A549 (cell line): ENCODE data around the gene MTMR12. TPM values are rescaled to one million over a fixed set of nuclear protein-coding genes. Genes with fewer than 3 reads are reported as not detected.

Experiments
- ATAC-seq, 2 experiments: fragments of 200-7000 bp in 1 of 2; fragments of >200 bp in 1 of 2; cut with Nextera tagmentation in 1 of 2; cut with Tn5 transposase in 1 of 2; 3 replicates each; pipeline versions ENCODE4 v1.8.0 to v1.9.1; 2018 to 2020; ENCODE audit warnings: mild to moderate bottlenecking in 1 of 2, moderate library complexity in 1 of 2
- CTCF ChIA-PET: fragments of 300-600 bp; sonication (Branson Sonifier 250); formaldehyde crosslinking; extraction: SDS; loops from one replicate; lab custom pipeline; 2021; ENCODE audit warnings: antibody characterized with exemption, inconsistent platforms; lab: Yijun Ruan, JAX
- POLR2A ChIA-PET: fragments of 350-600 bp; formaldehyde crosslinking; extraction: SDS; loops from one replicate; lab custom pipeline; 2021; ENCODE audit warnings: antibody characterized with exemption, inconsistent platforms; lab: Yijun Ruan, JAX
- DNase-seq, 2 experiments: peaks; one replicate each; pipeline versions ENCODE4 v3.0.0 to v3.0.0-alpha.2; 2011 to 2016; ENCODE audit warnings: low read depth in 1 of 2, low spot score in 1 of 2
- FAIRE-seq: peaks from 2 replicates; lab custom pipeline; 2011; peaks lifted over from hg19 to GRCh38; lab: Jason Lieb, UNC
- H3K27ac ChIP-seq, 2 experiments: fragments of >200 bp; sonication (Bioruptor Twin); formaldehyde crosslinking; 3 replicates each; pipeline ENCODE4 v1.5.1; 2016 to 2017
- H3K4me1 ChIP-seq: fragments of >200 bp; sonication (Bioruptor Twin); formaldehyde crosslinking; 3 replicates; pipeline ENCODE4 v1.6.1; 2016
- H3K4me2 ChIP-seq: fragments of >200 bp; sonication (Bioruptor Twin); formaldehyde crosslinking; 3 replicates; pipeline ENCODE4 v1.6.1; 2016
- H3K4me3 ChIP-seq: fragments of >200 bp; sonication (Bioruptor Twin); formaldehyde crosslinking; 3 replicates; pipeline ENCODE4 v1.5.1; 2016
- H3K9me3 ChIP-seq: fragments of >200 bp; sonication (Bioruptor Twin); formaldehyde crosslinking; 3 replicates; pipeline ENCODE4 v1.6.1; 2016
- E2F6 ChIP-seq: IDR thresholded peaks from 2 replicates; pipeline ENCODE4 v1.6.1; 2012; ENCODE audit warnings: low read depth, borderline replicate concordance
- FOSL2 ChIP-seq, 2 experiments: fragments of 450-650 bp in 1 of 2; fragments of >200 bp in 1 of 2; sonication (Bioruptor Twin) in 1 of 2; formaldehyde crosslinking; IDR thresholded peaks; 2 replicates each; pipeline versions ENCODE4 v1.5.0 to v1.6.1; 2016 to 2020; ENCODE audit warnings: mild to moderate bottlenecking in 1 of 2, moderate library complexity in 1 of 2
- HDAC2 ChIP-seq: fragments of 200-600 bp; sonication (generic); IDR thresholded peaks from 2 replicates; pipeline ENCODE4 v1.6.1; 2016
- HOXA7 ChIP-seq: fragments of 250-450 bp; sonication (Bioruptor Pico); IDR thresholded peaks from 2 replicates; pipeline ENCODE4 v1.5.0; 2020; ENCODE audit warnings: mild to moderate bottlenecking, moderate library complexity
- KDM5A ChIP-seq: fragments of 200-600 bp; sonication (generic); IDR thresholded peaks from 2 replicates; pipeline ENCODE4 v1.6.1; 2016; ENCODE audit warnings: antibody characterized with exemption, mild to moderate bottlenecking
- NPAS2 ChIP-seq: fragments of 250-450 bp; sonication (Bioruptor Pico); IDR thresholded peaks from 2 replicates; pipeline ENCODE4 v1.8.0; 2022; ENCODE audit warnings: mild to moderate bottlenecking, moderate library complexity, borderline replicate concordance
- RAD21 ChIP-seq, 2 experiments: fragments of >200 bp in 1 of 2; sonication (Bioruptor Twin) in 1 of 2; formaldehyde crosslinking in 1 of 2; IDR thresholded peaks in 1 of 2; conservative IDR thresholded peaks in 1 of 2; 2 replicates in 1 of 2; 3 replicates in 1 of 2; pipeline ENCODE4 v1.6.1; 2012 to 2018; ENCODE audit warnings: inconsistent platforms in 1 of 2
- RCOR1 ChIP-seq: fragments of 150-350 bp; IDR thresholded peaks from 2 replicates; pipeline ENCODE4 v1.6.1; 2014; ENCODE audit warnings: antibody characterized with exemption, low read length, low read depth
- RFX5 ChIP-seq: fragments of 450-650 bp; IDR thresholded peaks from 2 replicates; pipeline ENCODE4 v1.7.1; 2014; ENCODE audit warnings: antibody characterized with exemption, mild to moderate bottlenecking, moderate library complexity
- SMC3 ChIP-seq: fragments of >200 bp; sonication (Bioruptor Twin); formaldehyde crosslinking; IDR thresholded peaks from 3 replicates; pipeline ENCODE4 v1.6.1; 2018; ENCODE audit warnings: inconsistent platforms
- ZFP36 ChIP-seq: fragments of 450-650 bp; IDR thresholded peaks from 2 replicates; pipeline ENCODE4 v1.6.1; 2014; ENCODE audit warnings: borderline replicate concordance; ENCODE audit not compliant: partially characterized antibody
- WGBS: methylation state at CpG from one replicate; pipeline ENCODE4 v1.1.6; 2017; ENCODE audit errors: missing lambda C conversion rate; 5-methylcytosine and 5-hydroxymethylcytosine counted together
- polyA plus RNA-seq, 4 experiments: library from polyadenylated mRNA; depleted of rRNA in 3 of 4; stranded (reverse); fragments of >200 nt; fragmentation: RNase III in 1 of 4; extraction: RNeasy Plus Mini Kit Qiagen cat#74134 plus additional on column Dnase treatment in 1 of 4; gene quantifications; 2 replicates in 3 of 4; 3 replicates in 1 of 4; pipeline ENCODE4 v1.2.3, GENCODE V29; 2011 to 2017
- TF ChIP-seq, protein P1 (sequence below): fragments of 250-450 bp; sonication (Bioruptor Pico); IDR thresholded peaks from 2 replicates; pipeline ENCODE4 v1.5.0; 2020; ENCODE audit warnings: low read depth, mild to moderate bottlenecking, moderate library complexity
- TF ChIP-seq, protein P2 (sequence below): IDR thresholded peaks from 2 replicates; pipeline ENCODE4 v1.6.1; 2012
- TF ChIP-seq, protein P3 (sequence below): fragments of >200 bp; sonication (Bioruptor Twin); formaldehyde crosslinking; IDR thresholded peaks from 3 replicates; pipeline ENCODE4 v1.5.1; 2016

MTMR12 gene
- polyA plus RNA-seq, 2 of the 4 experiments (the other 2 are of a cell fraction): 14.3 to 29.8 TPM

- no peak overlapping the region for H3K4me2 ChIP-seq
- TF ChIP-seq, protein P1, sequence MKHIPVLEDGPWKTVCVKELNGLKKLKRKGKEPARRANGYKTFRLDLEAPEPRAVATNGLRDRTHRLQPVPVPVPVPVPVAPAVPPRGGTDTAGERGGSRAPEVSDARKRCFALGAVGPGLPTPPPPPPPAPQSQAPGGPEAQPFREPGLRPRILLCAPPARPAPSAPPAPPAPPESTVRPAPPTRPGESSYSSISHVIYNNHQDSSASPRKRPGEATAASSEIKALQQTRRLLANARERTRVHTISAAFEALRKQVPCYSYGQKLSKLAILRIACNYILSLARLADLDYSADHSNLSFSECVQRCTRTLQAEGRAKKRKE (CRISPR knock-in tag): no peak
- no peak for TF ChIP-seq E2F6
- TF ChIP-seq HDAC2: no peak
- TF ChIP-seq, protein P2, sequence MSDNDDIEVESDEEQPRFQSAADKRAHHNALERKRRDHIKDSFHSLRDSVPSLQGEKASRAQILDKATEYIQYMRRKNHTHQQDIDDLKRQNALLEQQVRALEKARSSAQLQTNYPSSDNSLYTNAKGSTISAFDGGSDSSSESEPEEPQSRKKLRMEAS: no peak
- TF ChIP-seq, all 56 proteins: peak for 0
- ATAC-seq (peak; percentile 15 to 16; a peak in 2 of 6 replicates), FAIRE-seq (no peak), DNase-seq (no peak)
- POLR2A ChIA-PET: no interaction called here
- WGBS: 74% methylated on average over 11 of the region's 11 CpGs
- no peak overlapping the region for H3K27ac ChIP-seq
- H3K4me3 ChIP-seq: no peak overlapping the region
- CTCF ChIA-PET: interaction anchor here (0.8 to 5.6 kb wide), 43 partner anchors 9 to 770 kb away, joined by 3 to 110 read pairs (median 4); no protein-coding TSS in a partner anchor
- no peaks in the 10 kb centered on the region for H3K9me3 ChIP-seq
- peaks cover 3% of the 10 kb centered on the region; the same call in 1 of the 3 replicates for H3K4me1 ChIP-seq
These were observed 17.6 kb upstream of the MTMR12 start for GRCh38 chr5:32330126-32330971.

DNA sequence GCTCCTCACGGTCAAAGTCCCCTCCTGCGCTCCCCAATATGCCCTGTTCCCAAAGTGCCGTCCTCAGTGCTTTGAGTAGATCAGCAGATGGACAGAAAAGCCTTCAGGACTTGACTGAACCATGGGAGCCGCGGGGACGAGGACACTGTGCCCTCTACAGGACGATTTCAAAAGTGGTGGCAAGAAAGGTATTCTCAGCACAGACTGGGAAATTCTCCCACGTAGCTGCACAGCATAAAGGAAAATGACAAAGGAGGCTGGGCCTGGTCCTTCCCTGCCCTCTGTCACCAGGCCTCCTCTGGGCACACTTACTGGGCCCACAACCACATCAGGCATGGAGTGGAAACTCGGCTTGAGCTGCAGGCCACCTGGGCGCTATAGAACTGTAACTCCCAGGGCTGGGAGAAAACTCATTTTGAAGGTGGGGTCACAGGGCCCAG, 16.7 kb upstream of the MTMR12 start:
- FAIRE-seq: no peak
- Histone ChIP-seq H3K4me2 (no peak overlapping the region; the same call in 2 of the 3 replicates), H3K4me3 (no peak overlapping the region), H3K27ac (0 out of 6 replicates have a peak overlapping the region, but pooled peaks of 1 of the 2 experiments have one; percentile 34), H3K4me1 (peaks cover 3% of the 10 kb centered on the region; the same call in 1 of the 3 replicates), H3K9me3 (no peaks in the 10 kb centered on the region)
- ATAC-seq: peak; percentile 96 to 98
- 17% methylated on average over 10 of the region's 10 CpGs for WGBS
- ChIA-PET POLR2A (interaction anchor here (0.6 kb wide), 1 partner anchor 45 kb away, joined by 3 read pairs; no protein-coding TSS in a partner anchor), CTCF (interaction anchor here (0.6 to 5.6 kb wide), 67 partner anchors 8 to 955 kb away, joined by 3 to 110 read pairs (median 4); no protein-coding TSS in a partner anchor)
- DNase-seq: peak; percentile 80
- no peak for TF ChIP-seq HOXA7 (CRISPR knock-in tag)
- TF ChIP-seq FOSL2 (IDR thresholded peaks at IDR 0.05): no peak
- TF ChIP-seq FOSL2 (CRISPR knock-in tag; IDR thresholded peaks at IDR 0.05): no peak
- peak; percentile 86 to 93 for TF ChIP-seq RAD21 (conservative IDR thresholded peaks at IDR 0.05 in 1 of 2, IDR thresholded peaks at IDR 0.05 in 1 of 2)
- TF ChIP-seq SMC3: peak; percentile 77
- TF ChIP-seq RCOR1: no peak
- TF ChIP-seq ZFP36: peak; percentile 68
- TF ChIP-seq, protein P3, sequence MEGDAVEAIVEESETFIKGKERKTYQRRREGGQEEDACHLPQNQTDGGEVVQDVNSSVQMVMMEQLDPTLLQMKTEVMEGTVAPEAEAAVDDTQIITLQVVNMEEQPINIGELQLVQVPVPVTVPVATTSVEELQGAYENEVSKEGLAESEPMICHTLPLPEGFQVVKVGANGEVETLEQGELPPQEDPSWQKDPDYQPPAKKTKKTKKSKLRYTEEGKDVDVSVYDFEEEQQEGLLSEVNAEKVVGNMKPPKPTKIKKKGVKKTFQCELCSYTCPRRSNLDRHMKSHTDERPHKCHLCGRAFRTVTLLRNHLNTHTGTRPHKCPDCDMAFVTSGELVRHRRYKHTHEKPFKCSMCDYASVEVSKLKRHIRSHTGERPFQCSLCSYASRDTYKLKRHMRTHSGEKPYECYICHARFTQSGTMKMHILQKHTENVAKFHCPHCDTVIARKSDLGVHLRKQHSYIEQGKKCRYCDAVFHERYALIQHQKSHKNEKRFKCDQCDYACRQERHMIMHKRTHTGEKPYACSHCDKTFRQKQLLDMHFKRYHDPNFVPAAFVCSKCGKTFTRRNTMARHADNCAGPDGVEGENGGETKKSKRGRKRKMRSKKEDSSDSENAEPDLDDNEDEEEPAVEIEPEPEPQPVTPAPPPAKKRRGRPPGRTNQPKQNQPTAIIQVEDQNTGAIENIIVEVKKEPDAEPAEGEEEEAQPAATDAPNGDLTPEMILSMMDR: peak; percentile 79
- no peak for TF ChIP-seq RFX5

GRCh38 chr5:32326216-32326772, 13.6 kb upstream of the MTMR12 start:
- ATAC-seq (no peak), FAIRE-seq (no peak), DNase-seq (no peak)
- POLR2A ChIA-PET: no interaction called here
- CTCF ChIA-PET: no interaction called here
- WGBS: 68% methylated on average over 3 of the region's 3 CpGs
- Histone ChIP-seq H3K9me3 (0 out of 3 replicates have a peak, but pooled peaks cover 4% of the 10 kb centered on the region), H3K4me1 (peaks cover 3% of the 10 kb centered on the region; the same call in 1 of the 3 replicates), H3K4me2 (no peak overlapping the region), H3K4me3 (no peak overlapping the region), H3K27ac (peak overlapping the region in 1 of 2 experiments; percentile 21; a peak in 1 of 6 replicates)
- TF ChIP-seq NPAS2 (CRISPR knock-in tag) (no peak), KDM5A (no peak)
